ENCODE measurements around the gene GDPD3.
A peak's percentile ranks its signal among the peaks of the same experiment; 100 is the strongest.

The GDPD3 gene

GRCh38 chr16:30084816-30085159, 28.5 kb downstream of the GDPD3 start:
- H3K36me3 ChIP-seq (ENCODE audit: insufficient read depth, low read length): peaks cover 24% of the 10 kb centered on the region
- H3K9ac ChIP-seq (ENCODE audit: low read depth, low read length): no peak overlapping the region
- H3K4me1 ChIP-seq (ENCODE audit: insufficient read depth, low read length): no peaks in the 10 kb centered on the region
- no peaks in the 10 kb centered on the region for H3K9me3 ChIP-seq (ENCODE audit: control insufficient read depth, insufficient read depth, low read length)

- peaks cover 24% of the 10 kb centered on the region for H3K36me3 ChIP-seq (ENCODE audit: insufficient read depth, low read length)
These were observed 29.1 kb downstream of the GDPD3 start for GRCh38 chr16:30084096-30084815.

GRCh38 chr16:30083216-30084055, 29.9 kb downstream of the GDPD3 start:
- Histone ChIP-seq H3K9me3 (ENCODE audit: control insufficient read depth, insufficient read depth, low read length) (no peaks in the 10 kb centered on the region), H3K9ac (ENCODE audit: low read depth, low read length) (no peak overlapping the region), H3K4me1 (ENCODE audit: insufficient read depth, low read length) (no peaks in the 10 kb centered on the region), H3K36me3 (ENCODE audit: insufficient read depth, low read length) (peaks cover 24% of the 10 kb centered on the region)

More at GRCh38 chr16:30084096-30084815, 29.1 kb downstream of the GDPD3 start:
- no peak overlapping the region for H3K9ac ChIP-seq (ENCODE audit: low read depth, low read length)
- H3K9me3 ChIP-seq (ENCODE audit: control insufficient read depth, insufficient read depth, low read length): no peaks in the 10 kb centered on the region
- no peaks in the 10 kb centered on the region for H3K4me1 ChIP-seq (ENCODE audit: insufficient read depth, low read length)

- Histone ChIP-seq H3K9ac (ENCODE audit: low read depth, low read length) (no peak overlapping the region), H3K4me1 (ENCODE audit: insufficient read depth, low read length) (no peaks in the 10 kb centered on the region), H3K36me3 (ENCODE audit: insufficient read depth, low read length) (peaks cover 28% of the 10 kb centered on the region), H3K9me3 (ENCODE audit: control insufficient read depth, insufficient read depth, low read length) (no peaks in the 10 kb centered on the region)
These were observed 30.7 kb downstream of the GDPD3 start for GRCh38 chr16:30082545-30083090.

- Histone ChIP-seq H3K4me1 (ENCODE audit: insufficient read depth, low read length) (peaks cover 9% of the 10 kb centered on the region; the same call in 1 of the 2 replicates), H3K36me3 (ENCODE audit: insufficient read depth, low read length) (peaks cover 24% of the 10 kb centered on the region), H3K9ac (ENCODE audit: low read depth, low read length) (no peak overlapping the region), H3K9me3 (ENCODE audit: control insufficient read depth, insufficient read depth, low read length) (no peaks in the 10 kb centered on the region)
These were observed 33.9 kb downstream of the GDPD3 start for GRCh38 chr16:30079480-30079879.

GRCh38 chr16:30078744-30079143, 34.6 kb downstream of the GDPD3 start:
- Histone ChIP-seq H3K9ac (ENCODE audit: low read depth, low read length) (no peak overlapping the region), H3K4me1 (ENCODE audit: insufficient read depth, low read length) (peaks cover 9% of the 10 kb centered on the region; the same call in 1 of the 2 replicates), H3K36me3 (ENCODE audit: insufficient read depth, low read length) (peaks cover 17% of the 10 kb centered on the region), H3K9me3 (ENCODE audit: control insufficient read depth, insufficient read depth, low read length) (no peaks in the 10 kb centered on the region)

- peaks cover 13% of the 10 kb centered on the region for H3K36me3 ChIP-seq (ENCODE audit: insufficient read depth, low read length)
- H3K9me3 ChIP-seq (ENCODE audit: control insufficient read depth, insufficient read depth, low read length): no peaks in the 10 kb centered on the region
- H3K9ac ChIP-seq (ENCODE audit: low read depth, low read length): no peak overlapping the region
- H3K4me1 ChIP-seq (ENCODE audit: insufficient read depth, low read length): peaks cover 9% of the 10 kb centered on the region; the same call in 1 of the 2 replicates
These were observed 35.7 kb downstream of the GDPD3 start for GRCh38 chr16:30077656-30078055.

- peak overlapping the region; percentile 90 for H3K9ac ChIP-seq (ENCODE audit: low read depth, low read length)
- H3K36me3 ChIP-seq (ENCODE audit: insufficient read depth, low read length): peaks cover 12% of the 10 kb centered on the region; the same call in 1 of the 2 replicates
- H3K9me3 ChIP-seq (ENCODE audit: control insufficient read depth, insufficient read depth, low read length): no peaks in the 10 kb centered on the region
- peaks cover 9% of the 10 kb centered on the region; the same call in 1 of the 2 replicates for H3K4me1 ChIP-seq (ENCODE audit: insufficient read depth, low read length)
These were observed 37.0 kb downstream of the GDPD3 start for GRCh38 chr16:30076276-30076791.

- Histone ChIP-seq H3K36me3 (ENCODE audit: insufficient read depth, low read length) (peaks cover 6% of the 10 kb centered on the region; the same call in 1 of the 2 replicates), H3K9me3 (ENCODE audit: control insufficient read depth, insufficient read depth, low read length) (no peaks in the 10 kb centered on the region), H3K4me1 (ENCODE audit: insufficient read depth, low read length) (peaks cover 9% of the 10 kb centered on the region; the same call in 1 of the 2 replicates), H3K9ac (ENCODE audit: low read depth, low read length) (peak within 1 kb of the TSS; percentile 90)
These were observed 37.6 kb downstream of the GDPD3 start, which contains the start of gene PPP4C for GRCh38 chr16:30075503-30076275. Gene PPP4C (plus strand): TSS chr16:30075994. CDS start chr16:30076378, 384 bp downstream.

GRCh38 chr16:30070490-30070889, 42.8 kb downstream of the GDPD3 start:
- Histone ChIP-seq H3K9ac (ENCODE audit: low read depth, low read length) (no peak overlapping the region), H3K36me3 (ENCODE audit: insufficient read depth, low read length) (peaks cover 29% of the 10 kb centered on the region), H3K4me1 (ENCODE audit: insufficient read depth, low read length) (no peaks in the 10 kb centered on the region; the same call in none of the 2 replicates), H3K9me3 (ENCODE audit: control insufficient read depth, insufficient read depth, low read length) (no peaks in the 10 kb centered on the region)

GRCh38 chr16:30069611-30070462, 43.5 kb downstream of the GDPD3 start:
- H3K9ac ChIP-seq (ENCODE audit: low read depth, low read length): no peak overlapping the region
- H3K36me3 ChIP-seq (ENCODE audit: insufficient read depth, low read length): peaks cover 29% of the 10 kb centered on the region
- H3K4me1 ChIP-seq (ENCODE audit: insufficient read depth, low read length): no peaks in the 10 kb centered on the region; the same call in none of the 2 replicates
- H3K9me3 ChIP-seq (ENCODE audit: control insufficient read depth, insufficient read depth, low read length): no peaks in the 10 kb centered on the region

GRCh38 chr16:30068750-30069610, 44.4 kb downstream of the GDPD3 start:
- no peaks in the 10 kb centered on the region; the same call in none of the 2 replicates for H3K4me1 ChIP-seq (ENCODE audit: insufficient read depth, low read length)
- H3K36me3 ChIP-seq (ENCODE audit: insufficient read depth, low read length): peaks cover 29% of the 10 kb centered on the region

More at GRCh38 chr16:30068750-30069610, 44.4 kb downstream of the GDPD3 start:
- no peak overlapping the region for H3K9ac ChIP-seq (ENCODE audit: low read depth, low read length)
- H3K9me3 ChIP-seq (ENCODE audit: control insufficient read depth, insufficient read depth, low read length): no peaks in the 10 kb centered on the region
